Mucosa of descending colon (tissue), 3 donors: ENCODE measurements around the gene DENND2A. TPM values are rescaled to one million over a fixed set of nuclear protein-coding genes. Genes with fewer than 3 reads are reported as not detected.

Experiments used
- ATAC-seq: fragments of 200-7000 bp; cut with Tn5 transposase; one replicate; pipeline ENCODE4 v1.9.1; 2020; ENCODE audit warnings: mild to moderate bottlenecking, moderate library complexity
- DNase-seq, 3 donors: peaks; one replicate each; pipeline ENCODE4 v3.0.0-alpha.2; 2020
- H3K36me3 ChIP-seq: fragments of 200-600 bp; one replicate; pipeline ENCODE4 v1.8.0; 2021; ENCODE audit warnings: low read depth, mild to moderate bottlenecking
- H3K4me1 ChIP-seq: fragments of 200-600 bp; one replicate; pipeline ENCODE4 v1.8.0; 2021; ENCODE audit warnings: low read depth, mild to moderate bottlenecking
- H3K4me3 ChIP-seq: fragments of 200-600 bp; one replicate; pipeline ENCODE4 v1.8.0; 2021; ENCODE audit warnings: mild to moderate bottlenecking
- H3K9me3 ChIP-seq: fragments of 200-600 bp; one replicate; pipeline ENCODE4 v1.8.0; 2021; ENCODE audit warnings: mild to moderate bottlenecking
- CTCF ChIP-seq: fragments of 200-600 bp; IDR thresholded peaks from one replicate; pipeline ENCODE4 v1.8.0; 2022; ENCODE audit warnings: antibody characterized with exemption, mild to moderate bottlenecking
- intact Hi-C, 2 donors: fragments of 100-400 bp; cut with DNase I in 1 of 2; cut with micrococcal nuclease in 1 of 2; formaldehyde crosslinking; loops; one replicate each; pipeline versions ENCODE4 v1.11.0 to v1.11.1; 2022; cut with DNase I, micrococcal nuclease
- total RNA-seq, 3 donors: library from RNA; stranded (reverse); fragmentation: NEBNext Ultra II Directional in 2 of 3; extraction: Animal tissue kit (Norgen Biotek cat#: 25700) in 2 of 3; gene quantifications; one replicate each; pipeline versions ENCODE4 v1.2.1 to v1.2.4, GENCODE V29; 2021 to 2023
- donor health status: DM: no; HTN: no; CAD: no; lungs with moderate emphysema.
- donor health status: DM: no; HTN: no; CAD: no.
- donor health status: DM: no; HTN: yes; CAD: no.

The DENND2A gene
- total RNA-seq, 3 donors from 2014 or later = 8.4 to 17.7 (median 10.1) TPM

GRCh38 chr7:140641524-140642195 lies 1.0 kb upstream of the DENND2A start:
- DNase-seq = no peak

GRCh38 chr7:140640060-140640637 lies 464 bp downstream of the DENND2A start:
- intact Hi-C loops = no loop called here
- peaks cover 2% of the 10 kb centered on the region for H3K4me1 ChIP-seq

More at GRCh38 chr7:140641524-140642195, 1.0 kb upstream of the DENND2A start:
- H3K4me1 ChIP-seq = peaks cover 2% of the 10 kb centered on the region
- no peaks in the 10 kb centered on the region for H3K36me3 ChIP-seq
- intact Hi-C loops = no loop called here
- TF ChIP-seq CTCF = no peak
- no peaks in the 10 kb centered on the region for H3K9me3 ChIP-seq
- no peak overlapping the region for H3K4me3 ChIP-seq
- no peak for ATAC-seq

GRCh38 chr7:140639366-140640053 lies 1.1 kb downstream of the DENND2A start:
- DNase-seq (no peak), ATAC-seq (peak; percentile 22)
- Histone ChIP-seq H3K9me3 (no peaks in the 10 kb centered on the region), H3K4me3 (no peak overlapping the region), H3K36me3 (no peaks in the 10 kb centered on the region), H3K4me1 (peaks cover 2% of the 10 kb centered on the region)
- intact Hi-C loops = no loop called here
- TF ChIP-seq CTCF = no peak

More at GRCh38 chr7:140640060-140640637, 464 bp downstream of the DENND2A start:
- TF ChIP-seq CTCF = no peak
- DNase-seq (peak in 2 of 3 donors; percentile 62 to 66), ATAC-seq (peak; percentile 67)
- Histone ChIP-seq H3K4me3 (no peak overlapping the region), H3K9me3 (no peaks in the 10 kb centered on the region), H3K36me3 (no peaks in the 10 kb centered on the region)

- no peak overlapping the region for H3K4me3 ChIP-seq
- peaks cover 2% of the 10 kb centered on the region for H3K4me1 ChIP-seq
- intact Hi-C loops = no loop called here
- ATAC-seq (peak; percentile 11), DNase-seq (no peak)
- no peak for TF ChIP-seq CTCF
- no peaks in the 10 kb centered on the region for H3K9me3 ChIP-seq
- H3K36me3 ChIP-seq = no peaks in the 10 kb centered on the region
Measured at GRCh38 chr7:140638173-140638791, 2.3 kb downstream of the DENND2A start.

- Histone ChIP-seq H3K4me3 (no peak overlapping the region), H3K36me3 (no peaks in the 10 kb centered on the region), H3K9me3 (no peaks in the 10 kb centered on the region), H3K4me1 (peaks cover 2% of the 10 kb centered on the region)
- no peak for TF ChIP-seq CTCF
- DNase-seq (no peak), ATAC-seq (no peak)
- intact Hi-C loops = no loop called here
Measured at GRCh38 chr7:140637400-140637799, 3.2 kb downstream of the DENND2A start.
